Neural cell (in vitro differentiated cells): ENCODE measurements around the gene SPSB3. TPM values are rescaled to one million over a fixed set of nuclear protein-coding genes. Genes with fewer than 3 reads are reported as not detected.
"Not testable (repeated sequence)": the region's sequence is repeated elsewhere in the genome, so short reads cannot be mapped to it uniquely, and the experiment has no call there.

ENCODE experiments used
- H2AFZ ChIP-seq: fragments of 200-600, 300-800 bp; sonication (generic), shearing (Covaris generic); 2 replicates; pipeline ENCODE4 v1.6.0; 2014; ENCODE audit warnings: low read depth, mild to moderate bottlenecking, antibody characterized with exemption, low read length, moderate library complexity
- H3F3A ChIP-seq: fragments of 200-600 bp; shearing (Covaris generic); 2 replicates; pipeline ENCODE4 v1.6.1; 2016; ENCODE audit warnings: mild to moderate bottlenecking, moderate library complexity, mixed read lengths, antibody characterized with exemption, low read length; ENCODE audit not compliant: insufficient read depth, poor library complexity, severe bottlenecking
- H3K27ac ChIP-seq: fragments of 200-600, 300-800 bp; sonication (generic), shearing (Covaris generic); 2 replicates; pipeline ENCODE4 v1.5.1; 2014; ENCODE audit warnings: mild to moderate bottlenecking, low read length, moderate library complexity
- H3K27me3 ChIP-seq: fragments of 300-800, 200-600 bp; sonication (generic), shearing (Covaris generic); 2 replicates; pipeline ENCODE4 v1.6.0; 2014; ENCODE audit warnings: mild to moderate bottlenecking, low read depth, low read length, moderate library complexity; ENCODE audit not compliant: insufficient read depth
- H3K36me3 ChIP-seq: fragments of 300-800, 200-600 bp; sonication (generic), shearing (Covaris generic); 2 replicates; pipeline ENCODE4 v1.5.1; 2014; ENCODE audit warnings: mild to moderate bottlenecking, antibody characterized with exemption, low read length, moderate library complexity; ENCODE audit not compliant: insufficient read depth
- H3K4me2 ChIP-seq: fragments of 300-800, 200-600 bp; sonication (generic), shearing (Covaris generic); 2 replicates; pipeline ENCODE4 v1.6.0; 2014; ENCODE audit warnings: mild to moderate bottlenecking, low read length
- H3K4me3 ChIP-seq: fragments of 300-800, 200-600 bp; sonication (generic), shearing (Covaris generic); 2 replicates; pipeline ENCODE4 v1.5.1; 2014; ENCODE audit warnings: mild to moderate bottlenecking, low read length, moderate library complexity
- H3K79me2 ChIP-seq: fragments of 200-600 bp; shearing (Covaris generic); replicated peaks from 2 replicates; pipeline ENCODE4 v1.6.0; 2014; ENCODE audit warnings: mild to moderate bottlenecking, low read length, moderate library complexity; ENCODE audit not compliant: insufficient read depth
- H3K9ac ChIP-seq: fragments of 300-800, 200-600 bp; sonication (generic), shearing (Covaris generic); 2 replicates; pipeline ENCODE4 v1.6.1; 2016; ENCODE audit warnings: mild to moderate bottlenecking, low read length, mixed read lengths
- H3K9me2 ChIP-seq: fragments of 200-600 bp; shearing (Covaris generic); 2 replicates; pipeline ENCODE4 v1.6.1; 2016; ENCODE audit warnings: mild to moderate bottlenecking, low read length, mixed read lengths; ENCODE audit not compliant: insufficient read depth
- H3K9me3 ChIP-seq: fragments of 200-600, 300-800 bp; sonication (generic), shearing (Covaris generic); 2 replicates; pipeline ENCODE4 v1.6.1; 2016; ENCODE audit warnings: mild to moderate bottlenecking, mixed run types, low read length, moderate library complexity, mixed read lengths
- H4K20me1 ChIP-seq: fragments of 200-600 bp; shearing (Covaris generic); 2 replicates; pipeline ENCODE4 v1.6.1; 2016; ENCODE audit warnings: mild to moderate bottlenecking, mixed run types; ENCODE audit not compliant: insufficient read depth
- CTCF ChIP-seq: fragments of 450-650 bp; IDR thresholded peaks from 2 replicates; pipeline ENCODE4 v1.5.1; 2014; ENCODE audit warnings: antibody characterized with exemption, mild to moderate bottlenecking, moderate library complexity; ENCODE audit not compliant: poor library complexity, severe bottlenecking
- EP300 ChIP-seq: fragments of 450-650 bp; conservative IDR thresholded peaks from 2 replicates; pipeline ENCODE4 v1.6.1; 2014; ENCODE audit warnings: antibody characterized with exemption, mild to moderate bottlenecking, moderate library complexity; ENCODE audit not compliant: poor library complexity, severe bottlenecking
- EZH2 ChIP-seq: fragments of 200-600, 300-800 bp; shearing (Covaris generic), sonication (generic); IDR thresholded peaks from 2 replicates; pipeline ENCODE4 v1.6.1; 2014; ENCODE audit warnings: antibody characterized with exemption, low read length, borderline replicate concordance, mild to moderate bottlenecking; ENCODE audit not compliant: insufficient read depth, poor library complexity, severe bottlenecking
- POLR2AphosphoS5 ChIP-seq: IDR thresholded peaks from 2 replicates; pipeline ENCODE4 v1.6.1; 2012
- RAD21 ChIP-seq: fragments of 450-650 bp; conservative IDR thresholded peaks from 2 replicates; pipeline ENCODE4 v1.6.1; 2014; ENCODE audit warnings: antibody characterized with exemption, mild to moderate bottlenecking, moderate library complexity
- REST ChIP-seq: IDR thresholded peaks from 2 replicates; pipeline ENCODE4 v1.6.1; 2012; ENCODE audit warnings: borderline replicate concordance
- SMC3 ChIP-seq: fragments of 450-650 bp; conservative IDR thresholded peaks from 2 replicates; pipeline ENCODE4 v1.6.1; 2014; ENCODE audit warnings: antibody characterized with exemption, mild to moderate bottlenecking, moderate library complexity; ENCODE audit not compliant: poor library complexity
- polyA plus RNA-seq: library from polyadenylated mRNA; depleted of rRNA; stranded (reverse); fragments of >200 nt; gene quantifications from 2 replicates; pipeline ENCODE4 v1.2.3, GENCODE V29; 2014

Gene SPSB3
- polyA plus RNA-seq, 1 donor from 2014 or later, result 315 TPM

- H2AFZ ChIP-seq, result no peak overlapping the region
- H3K79me2 ChIP-seq, result no peaks in the 10 kb centered on the region
- H3F3A ChIP-seq, result no peaks in the 10 kb centered on the region
- no peak for TF ChIP-seq SMC3
- TF ChIP-seq POLR2AphosphoS5, result no peak
- no peak for TF ChIP-seq EZH2
- no peak for TF ChIP-seq REST
- no peak for TF ChIP-seq RAD21
- no peak for TF ChIP-seq EP300
- no peak for TF ChIP-seq CTCF
- no peaks in the 10 kb centered on the region for H4K20me1 ChIP-seq
- H3K27ac ChIP-seq, result no peak overlapping the region
- no peaks in the 10 kb centered on the region for H3K36me3 ChIP-seq
- H3K4me2 ChIP-seq, result no peak overlapping the region
- H3K9me3 ChIP-seq, result no peaks in the 10 kb centered on the region
- no peaks in the 10 kb centered on the region for H3K9me2 ChIP-seq
- H3K4me3 ChIP-seq, result no peak overlapping the region
- H3K9ac ChIP-seq, result no peak overlapping the region
- H3K27me3 ChIP-seq, result no peaks in the 10 kb centered on the region
These were observed 18.3 kb upstream of the SPSB3 start for GRCh38 chr16:1800701-1801100.

- not testable (repeated sequence) for H2AFZ ChIP-seq, H3K27ac ChIP-seq, H3K4me3 ChIP-seq, H3K36me3 ChIP-seq, H3K79me2 ChIP-seq, H3K27me3 ChIP-seq, H3K4me2 ChIP-seq, H3K9me2 ChIP-seq, H4K20me1 ChIP-seq, H3K9me3 ChIP-seq, H3K9ac ChIP-seq, H3F3A ChIP-seq
These were observed 16.9 kb upstream of the SPSB3 start for GRCh38 chr16:1799263-1799662.

GRCh38 chr16:1794908-1795666 is 12.7 kb upstream of the SPSB3 start:
- Histone ChIP-seq H3K4me2 (no peak overlapping the region), H3K27ac (no peak overlapping the region), H3K9ac (no peak overlapping the region), H3K36me3 (no peaks in the 10 kb centered on the region), H3F3A (no peaks in the 10 kb centered on the region), H3K9me3 (no peaks in the 10 kb centered on the region), H3K4me3 (no peak overlapping the region), H3K27me3 (no peaks in the 10 kb centered on the region), H3K79me2 (no peaks in the 10 kb centered on the region), H3K9me2 (no peaks in the 10 kb centered on the region), H2AFZ (no peak overlapping the region), H4K20me1 (no peaks in the 10 kb centered on the region)
- no peak for TF ChIP-seq RAD21
- TF ChIP-seq CTCF, result no peak
